DOHH2 (cell line): ENCODE data around the gene LPIN3.
"Not testable (repeated sequence)": the region's sequence is repeated elsewhere in the genome, so short reads cannot be mapped to it uniquely, and the experiment has no call there.

Experiments used
- H3F3A ChIP-seq: fragments of 200-600 bp; sonication (generic), shearing (Covaris generic); 2 replicates; pipeline ENCODE4 v1.6.0; 2016; ENCODE audit warnings: antibody characterized with exemption, mild to moderate bottlenecking; ENCODE audit not compliant: control insufficient read depth, insufficient read depth
- H3K27ac ChIP-seq: fragments of 200-600 bp; sonication (generic); 2 replicates; pipeline ENCODE4 v1.5.1; 2014; ENCODE audit warnings: low read depth, mild to moderate bottlenecking, low read length, moderate library complexity
- H3K27me3 ChIP-seq: fragments of 200-600 bp; sonication (generic); 2 replicates; pipeline ENCODE4 v1.6.1; 2014; ENCODE audit warnings: mild to moderate bottlenecking, low read length, mixed read lengths; ENCODE audit not compliant: control insufficient read depth
- H3K36me3 ChIP-seq: fragments of 200-600 bp; sonication (generic); 2 replicates; pipeline ENCODE4 v1.6.1; 2014; ENCODE audit warnings: mild to moderate bottlenecking, low read length, moderate library complexity, mixed read lengths; ENCODE audit not compliant: control insufficient read depth
- H3K4me1 ChIP-seq: fragments of 200-600 bp; sonication (generic); 2 replicates; pipeline ENCODE4 v1.6.1; 2014; ENCODE audit warnings: mild to moderate bottlenecking, low read length, mixed read lengths; ENCODE audit not compliant: control insufficient read depth
- H3K4me2 ChIP-seq: fragments of 200-600 bp; sonication (generic); 2 replicates; pipeline ENCODE4 v1.6.0; 2014; ENCODE audit warnings: mild to moderate bottlenecking, low read length, moderate library complexity
- H3K4me3 ChIP-seq: fragments of 200-600 bp; sonication (generic); 2 replicates; pipeline ENCODE4 v1.5.1; 2014; ENCODE audit warnings: mild to moderate bottlenecking, low read length, mixed read lengths
- H3K79me2 ChIP-seq: fragments of 200-600 bp; sonication (generic); 2 replicates; pipeline ENCODE4 v1.6.1; 2014; ENCODE audit warnings: mild to moderate bottlenecking, low read length, mixed read lengths; ENCODE audit not compliant: control insufficient read depth
- H3K9me2 ChIP-seq: fragments of 200-600 bp; sonication (generic); replicated peaks from 2 replicates; pipeline ENCODE4 v1.6.1; 2014; ENCODE audit warnings: mild to moderate bottlenecking, low read length, mixed read lengths; ENCODE audit not compliant: control insufficient read depth
- H3K9me3 ChIP-seq: fragments of 200-600 bp; sonication (generic); 2 replicates; pipeline ENCODE4 v1.6.1; 2014; ENCODE audit warnings: antibody characterized with exemption, low read length, mixed read lengths; ENCODE audit not compliant: control insufficient read depth, insufficient read depth
- H4K20me1 ChIP-seq: fragments of 200-600 bp; sonication (generic); 2 replicates; pipeline ENCODE4 v1.6.0; 2014; ENCODE audit warnings: low read depth, mild to moderate bottlenecking, antibody characterized with exemption, low read length, moderate library complexity; ENCODE audit not compliant: control insufficient read depth, insufficient read depth
- CTCF ChIP-seq: fragments of 200-600 bp; sonication (generic); IDR thresholded peaks from one replicate; pipeline ENCODE4 v1.5.1; 2014; ENCODE audit warnings: antibody characterized with exemption, mild to moderate bottlenecking, low read depth, low read length; ENCODE audit not compliant: poor library complexity, severe bottlenecking
- EZH2phosphoT487 ChIP-seq: fragments of 200-600 bp; sonication (generic); IDR thresholded peaks from 2 replicates; pipeline ENCODE4 v1.6.1; 2017; ENCODE audit warnings: borderline replicate concordance, mild to moderate bottlenecking, antibody characterized with exemption, low read length, moderate library complexity, mixed read lengths

LPIN3 gene

GRCh38 chr20:41308290-41308711 lies 32.3 kb upstream of the LPIN3 start:
- Histone ChIP-seq H4K20me1 (no peaks in the 10 kb centered on the region), H3K4me3 (no peak overlapping the region), H3K4me2 (0 out of 2 replicates have a peak overlapping the region, but pooled peaks have one; percentile 7), H3K9me2 (no peaks in the 10 kb centered on the region), H3K4me1 (peaks cover 57% of the 10 kb centered on the region), H3K9me3 (no peaks in the 10 kb centered on the region), H3K27me3 (no peaks in the 10 kb centered on the region), H3K79me2 (peaks cover 62% of the 10 kb centered on the region), H3K36me3 (peaks cover 11% of the 10 kb centered on the region), H3F3A (peaks cover 8% of the 10 kb centered on the region; the same call in 1 of the 2 replicates), H3K27ac (no peak overlapping the region)
- TF ChIP-seq EZH2phosphoT487 (no peak), CTCF (no peak)

- Histone ChIP-seq H4K20me1 (no peaks in the 10 kb centered on the region), H3K9me3 (no peaks in the 10 kb centered on the region), H3K4me3 (no peak overlapping the region), H3K79me2 (peaks cover 58% of the 10 kb centered on the region), H3K27ac (no peak overlapping the region), H3K9me2 (no peaks in the 10 kb centered on the region), H3K36me3 (peaks cover 11% of the 10 kb centered on the region), H3K27me3 (no peaks in the 10 kb centered on the region), H3K4me2 (no peak overlapping the region), H3F3A (peaks cover 8% of the 10 kb centered on the region; the same call in 1 of the 2 replicates), H3K4me1 (peaks cover 52% of the 10 kb centered on the region)
- TF ChIP-seq EZH2phosphoT487 (no peak), CTCF (no peak)
Measured at GRCh38 chr20:41308726-41309413, 31.8 kb upstream of the LPIN3 start.

GRCh38 chr20:41309817-41310216 lies 30.8 kb upstream of the LPIN3 start:
- Histone ChIP-seq H3K4me2 (no peak overlapping the region), H3K9me2 (no peaks in the 10 kb centered on the region), H3K4me1 (peaks cover 42% of the 10 kb centered on the region), H3F3A (peaks cover 8% of the 10 kb centered on the region; the same call in 1 of the 2 replicates), H3K36me3 (peaks cover 11% of the 10 kb centered on the region), H3K27ac (no peak overlapping the region), H4K20me1 (no peaks in the 10 kb centered on the region), H3K79me2 (peaks cover 57% of the 10 kb centered on the region), H3K9me3 (no peaks in the 10 kb centered on the region), H3K4me3 (no peak overlapping the region), H3K27me3 (no peaks in the 10 kb centered on the region)
- no peak for TF ChIP-seq EZH2phosphoT487
- TF ChIP-seq CTCF, result no peak

GRCh38 chr20:41312009-41312408 lies 28.6 kb upstream of the LPIN3 start:
- peaks cover 63% of the 10 kb centered on the region for H3K79me2 ChIP-seq

More at GRCh38 chr20:41312009-41312408, 28.6 kb upstream of the LPIN3 start:
- not testable (repeated sequence) for H4K20me1 ChIP-seq, H3K4me3 ChIP-seq, H3K4me2 ChIP-seq, H3K9me2 ChIP-seq, H3F3A ChIP-seq, H3K9me3 ChIP-seq, H3K36me3 ChIP-seq, H3K27ac ChIP-seq, H3K27me3 ChIP-seq
- peaks cover 36% of the 10 kb centered on the region for H3K4me1 ChIP-seq
